ENCODE measurements around the gene CDK11A. TPM values are rescaled to one million over a fixed set of nuclear protein-coding genes. Genes with fewer than 3 reads are reported as not detected.
"Not testable (repeated sequence)": the region's sequence is repeated elsewhere in the genome, so short reads cannot be mapped to it uniquely, and the experiment has no call there.

Gene CDK11A
- polyA plus RNA-seq, 3 donors, result 4.4 to 80.1 (median 13.3) TPM

- not testable (repeated sequence) for H2AFZ ChIP-seq (ENCODE audit: insufficient read depth, low read depth, low read length, poor library complexity, severe bottlenecking); H4K20me1 ChIP-seq (ENCODE audit: insufficient read depth, low read length); H3K27ac Mint-ChIP-seq; H3K79me2 ChIP-seq (ENCODE audit: insufficient read depth, low read length); H3K4me1 ChIP-seq (ENCODE audit: control insufficient read depth in 1 of 2, insufficient read depth in 2 of 2, low read length in 2 of 2); H3K4me3 ChIP-seq (replicated peaks in 1 of 3; ENCODE audit: low read depth in 2 of 3, low read length in 3 of 3); H3K4me3 Mint-ChIP-seq; H3K27me3 Mint-ChIP-seq (ENCODE audit: low read depth in 3 of 3); H3K9ac ChIP-seq (ENCODE audit: insufficient read depth, low read length, poor library complexity, severe bottlenecking); H3K9me3 Mint-ChIP-seq; DNase-seq; H3K36me3 ChIP-seq (replicated peaks in 1 of 2; ENCODE audit: control insufficient read depth in 1 of 2, insufficient read depth in 2 of 2, low read length in 2 of 2); H3K4me2 ChIP-seq (replicated peaks; ENCODE audit: extremely low read depth, low read length, poor library complexity, severe bottlenecking); H3K4me1 Mint-ChIP-seq; H3K9me3 ChIP-seq (replicated peaks in 1 of 2; ENCODE audit: control insufficient read depth in 1 of 2, insufficient read depth in 1 of 2, low read length in 2 of 2); H3K27me3 ChIP-seq (ENCODE audit: control insufficient read depth in 2 of 2, insufficient read depth in 2 of 2, low read length in 2 of 2); H3K27ac ChIP-seq (ENCODE audit: low read depth in 1 of 2, low read length in 2 of 2)
- peaks cover 9 to 32% of the 10 kb centered on the region in 2 donors for H3K36me3 Mint-ChIP-seq
- 82% methylated on average over 4 of the region's 11 CpGs for WGBS (ENCODE audit: insufficient coverage)
- intact Hi-C loops (cut with micrococcal nuclease), result loop anchor here (10.0 kb wide), 1 partner anchor 48 kb away; the partner anchor contains the start of gene SLC35E2B (in 2 of the 2)
These were observed 18.4 kb upstream of the CDK11A start for GRCh38 chr1:1742529-1742928.

- not testable (repeated sequence) for H3K4me1 Mint-ChIP-seq; H3K4me3 ChIP-seq (replicated peaks in 1 of 3; ENCODE audit: low read depth in 2 of 3, low read length in 3 of 3); H3K9me3 ChIP-seq (replicated peaks in 1 of 2; ENCODE audit: control insufficient read depth in 1 of 2, insufficient read depth in 1 of 2, low read length in 2 of 2); H3K9me3 Mint-ChIP-seq; H3K36me3 ChIP-seq (replicated peaks in 1 of 2; ENCODE audit: control insufficient read depth in 1 of 2, insufficient read depth in 2 of 2, low read length in 2 of 2); H3K9ac ChIP-seq (ENCODE audit: insufficient read depth, low read length, poor library complexity, severe bottlenecking); H3K27ac ChIP-seq (ENCODE audit: low read depth in 1 of 2, low read length in 2 of 2); H3K4me1 ChIP-seq (ENCODE audit: control insufficient read depth in 1 of 2, insufficient read depth in 2 of 2, low read length in 2 of 2); H3K4me2 ChIP-seq (replicated peaks; ENCODE audit: extremely low read depth, low read length, poor library complexity, severe bottlenecking); H3K4me3 Mint-ChIP-seq; H3K79me2 ChIP-seq (ENCODE audit: insufficient read depth, low read length); H3K27me3 Mint-ChIP-seq (ENCODE audit: low read depth in 3 of 3); H3K27me3 ChIP-seq (ENCODE audit: control insufficient read depth in 2 of 2, insufficient read depth in 2 of 2, low read length in 2 of 2); H2AFZ ChIP-seq (ENCODE audit: insufficient read depth, low read depth, low read length, poor library complexity, severe bottlenecking); H4K20me1 ChIP-seq (ENCODE audit: insufficient read depth, low read length)
- intact Hi-C loops (cut with micrococcal nuclease), result loop anchor here (10.0 kb wide), 1 partner anchor 46 kb away; the partner anchor contains the start of gene SLC35E2B (in 2 of the 2)
- peak in 1 of 3 donors; percentile 29 for DNase-seq
- H3K36me3 Mint-ChIP-seq, result peaks cover 13 to 47% of the 10 kb centered on the region in 2 donors
- WGBS (ENCODE audit: insufficient coverage), result 83% methylated on average over 1 of the region's 12 CpGs
- peak overlapping the region in 6 of 7 donors; percentile 53 to 73 (median 66) for H3K27ac Mint-ChIP-seq
These were observed 16.9 kb upstream of the CDK11A start for GRCh38 chr1:1741013-1741412.

GRCh38 chr1:1738799-1739337 lies 14.7 kb upstream of the CDK11A start:
- H3K9ac ChIP-seq (ENCODE audit: insufficient read depth, low read length, poor library complexity, severe bottlenecking); H3K27me3 ChIP-seq (ENCODE audit: control insufficient read depth in 2 of 2, insufficient read depth in 2 of 2, low read length in 2 of 2); H3K27me3 Mint-ChIP-seq (ENCODE audit: low read depth in 3 of 3); H3K4me1 Mint-ChIP-seq; H3K4me3 ChIP-seq (replicated peaks in 1 of 3; ENCODE audit: low read depth in 2 of 3, low read length in 3 of 3); DNase-seq; H3K9me3 Mint-ChIP-seq; intact Hi-C loops (cut with micrococcal nuclease); H3K79me2 ChIP-seq (ENCODE audit: insufficient read depth, low read length); H3K9me3 ChIP-seq (replicated peaks in 1 of 2; ENCODE audit: control insufficient read depth in 1 of 2, insufficient read depth in 1 of 2, low read length in 2 of 2); H3K4me3 Mint-ChIP-seq; H3K4me2 ChIP-seq (replicated peaks; ENCODE audit: extremely low read depth, low read length, poor library complexity, severe bottlenecking); H4K20me1 ChIP-seq (ENCODE audit: insufficient read depth, low read length); H2AFZ ChIP-seq (ENCODE audit: insufficient read depth, low read depth, low read length, poor library complexity, severe bottlenecking); H3K27ac Mint-ChIP-seq; H3K4me1 ChIP-seq (ENCODE audit: control insufficient read depth in 1 of 2, insufficient read depth in 2 of 2, low read length in 2 of 2); H3K27ac ChIP-seq (ENCODE audit: low read depth in 1 of 2, low read length in 2 of 2): not testable (repeated sequence)
- peaks cover 4 to 13% of the 10 kb centered on the region in 2 donors for H3K36me3 ChIP-seq (replicated peaks in 1 of 2; ENCODE audit: control insufficient read depth in 1 of 2, insufficient read depth in 2 of 2, low read length in 2 of 2)
- WGBS (ENCODE audit: insufficient coverage), result no CpG with 5 or more reads among the region's 22 CpGs
- H3K36me3 Mint-ChIP-seq, result peaks cover 25 to 66% of the 10 kb centered on the region in 2 donors

- peaks cover 5 to 16% of the 10 kb centered on the region in 2 donors for H3K36me3 ChIP-seq (replicated peaks in 1 of 2; ENCODE audit: control insufficient read depth in 1 of 2, insufficient read depth in 2 of 2, low read length in 2 of 2)
- DNase-seq; H3K27me3 Mint-ChIP-seq (ENCODE audit: low read depth in 3 of 3); H3K4me2 ChIP-seq (replicated peaks; ENCODE audit: extremely low read depth, low read length, poor library complexity, severe bottlenecking); H3K27me3 ChIP-seq (ENCODE audit: control insufficient read depth in 2 of 2, insufficient read depth in 2 of 2, low read length in 2 of 2); H4K20me1 ChIP-seq (ENCODE audit: insufficient read depth, low read length); H3K27ac ChIP-seq (ENCODE audit: low read depth in 1 of 2, low read length in 2 of 2); H3K4me1 ChIP-seq (ENCODE audit: control insufficient read depth in 1 of 2, insufficient read depth in 2 of 2, low read length in 2 of 2); H3K9me3 Mint-ChIP-seq; H3K4me1 Mint-ChIP-seq; H3K4me3 Mint-ChIP-seq; H2AFZ ChIP-seq (ENCODE audit: insufficient read depth, low read depth, low read length, poor library complexity, severe bottlenecking); H3K79me2 ChIP-seq (ENCODE audit: insufficient read depth, low read length); intact Hi-C loops (cut with micrococcal nuclease); H3K9ac ChIP-seq (ENCODE audit: insufficient read depth, low read length, poor library complexity, severe bottlenecking); H3K9me3 ChIP-seq (replicated peaks in 1 of 2; ENCODE audit: control insufficient read depth in 1 of 2, insufficient read depth in 1 of 2, low read length in 2 of 2); H3K4me3 ChIP-seq (replicated peaks in 1 of 3; ENCODE audit: low read depth in 2 of 3, low read length in 3 of 3): not testable (repeated sequence)
- H3K27ac Mint-ChIP-seq, result peak overlapping the region in 1 of 7 donors; percentile 82
- WGBS (ENCODE audit: insufficient coverage), result 91% methylated on average over 9 of the region's 44 CpGs
- H3K36me3 Mint-ChIP-seq, result peaks cover 27 to 73% of the 10 kb centered on the region in 2 donors
These were observed 13.8 kb upstream of the CDK11A start for GRCh38 chr1:1737675-1738590.

Measured in CD14-positive monocyte (primary cell).